Vagina (tissue), 2 donors: ENCODE results near the gene COL1A2. TPM values are rescaled to one million over a fixed set of nuclear protein-coding genes. Genes with fewer than 3 reads are reported as not detected.
A peak's percentile ranks its signal among the peaks of the same experiment; 100 is the strongest.

Source experiments
- DNase-seq, 2 donors: peaks; one replicate each; pipeline ENCODE4 v3.0.0-alpha.2; 2017; ENCODE audit errors: extremely low spot score in 2 of 2
- H3K27ac ChIP-seq: fragments of 200-600 bp; sonication (generic); one replicate; pipeline ENCODE4 v1.5.1; 2019
- H3K27me3 ChIP-seq: fragments of 200-600 bp; sonication (generic); one replicate; pipeline ENCODE4 v1.5.1; 2019
- H3K36me3 ChIP-seq, 2 donors: fragments of 200-600 bp; sonication (generic); one replicate each; pipeline ENCODE4 v1.5.1; 2017 to 2019
- H3K4me1 ChIP-seq: fragments of 200-600 bp; sonication (generic); one replicate; pipeline ENCODE4 v1.5.1; 2019
- H3K4me3 ChIP-seq, 2 donors: fragments of 200-600 bp; sonication (generic); 1 replicate in 1 of 2; 2 replicates in 1 of 2; pipeline ENCODE4 v1.5.1; 2016 to 2019
- H3K9me3 ChIP-seq: fragments of 200-600 bp; sonication (generic); one replicate; pipeline ENCODE4 v1.5.1; 2019
- POLR2A ChIP-seq, 2 donors: fragments of 450-650 bp; IDR thresholded peaks; one replicate each; pipeline ENCODE4 v1.6.1; 2017; ENCODE audit warnings: antibody characterized with exemption in 2 of 2, mild to moderate bottlenecking in 2 of 2, moderate library complexity in 2 of 2
- POLR2AphosphoS5 ChIP-seq, 2 donors: sonication (generic); formaldehyde crosslinking; IDR thresholded peaks; one replicate each; pipeline ENCODE4 v1.9.0; 2017; ENCODE audit warnings: antibody characterized with exemption in 2 of 2, mild to moderate bottlenecking in 2 of 2, low read depth in 1 of 2; ENCODE audit not compliant: insufficient read depth in 1 of 2
- intact Hi-C: fragments of 100-400 bp; cut with DNase I; formaldehyde crosslinking; loops from one replicate; pipeline ENCODE4 v1.15.1; 2023
- total RNA-seq: library from RNA; depleted of rRNA; stranded (reverse); fragments of >200 nt; gene quantifications from one replicate; pipeline ENCODE4 v1.2.3, GENCODE V29; 2016
- TF ChIP-seq, protein P1 (sequence below), 3 experiments: fragments of 450-650 bp in 2 of 3; fragments of 200-600 bp in 1 of 3; sonication (generic) in 1 of 3; IDR thresholded peaks; one replicate each; pipeline ENCODE4 v1.5.1; 2017 to 2019; ENCODE audit warnings: antibody characterized with exemption in 3 of 3, mild to moderate bottlenecking in 2 of 3, moderate library complexity in 2 of 3

The COL1A2 gene
- total RNA-seq, 1 donor from 2014 or later, result 199 TPM

DNA sequence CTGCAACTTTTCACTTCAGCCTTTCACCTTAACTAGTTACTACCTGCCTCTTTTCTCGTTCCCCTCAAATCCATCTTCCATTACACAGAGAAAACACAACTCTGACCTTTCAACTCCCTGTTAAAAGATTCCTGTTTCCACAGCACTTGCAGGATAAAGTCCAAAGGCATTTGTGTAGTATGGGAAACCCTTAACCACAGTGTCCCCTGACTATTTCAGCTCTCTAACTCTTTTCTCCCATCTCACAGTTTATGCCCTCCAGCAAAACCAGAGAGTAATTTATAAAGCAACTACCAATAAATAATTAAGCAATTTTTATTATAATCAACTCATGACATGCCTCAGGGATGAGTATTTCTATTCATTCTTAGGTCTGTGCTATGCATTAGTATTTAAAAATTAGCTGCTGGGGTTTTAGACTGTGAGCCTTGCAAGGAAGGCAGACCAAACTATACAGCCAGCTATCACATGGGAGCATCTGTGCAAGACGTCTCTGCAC is 51.0 kb downstream of the COL1A2 start:
- Histone ChIP-seq H3K27ac (no peak overlapping the region), H3K4me1 (no peaks in the 10 kb centered on the region), H3K4me3 (no peak overlapping the region), H3K27me3 (no peaks in the 10 kb centered on the region), H3K9me3 (no peaks in the 10 kb centered on the region), H3K36me3 (no peaks in the 10 kb centered on the region)
- DNase-seq, result no peak
- TF ChIP-seq POLR2AphosphoS5 (IDR thresholded peaks at IDR 0.05; ENCODE audit: insufficient read depth in 1 of 2, low read depth in 1 of 2), result no peak
- TF ChIP-seq POLR2A (IDR thresholded peaks at IDR 0.05), result no peak
- TF ChIP-seq, protein P1, sequence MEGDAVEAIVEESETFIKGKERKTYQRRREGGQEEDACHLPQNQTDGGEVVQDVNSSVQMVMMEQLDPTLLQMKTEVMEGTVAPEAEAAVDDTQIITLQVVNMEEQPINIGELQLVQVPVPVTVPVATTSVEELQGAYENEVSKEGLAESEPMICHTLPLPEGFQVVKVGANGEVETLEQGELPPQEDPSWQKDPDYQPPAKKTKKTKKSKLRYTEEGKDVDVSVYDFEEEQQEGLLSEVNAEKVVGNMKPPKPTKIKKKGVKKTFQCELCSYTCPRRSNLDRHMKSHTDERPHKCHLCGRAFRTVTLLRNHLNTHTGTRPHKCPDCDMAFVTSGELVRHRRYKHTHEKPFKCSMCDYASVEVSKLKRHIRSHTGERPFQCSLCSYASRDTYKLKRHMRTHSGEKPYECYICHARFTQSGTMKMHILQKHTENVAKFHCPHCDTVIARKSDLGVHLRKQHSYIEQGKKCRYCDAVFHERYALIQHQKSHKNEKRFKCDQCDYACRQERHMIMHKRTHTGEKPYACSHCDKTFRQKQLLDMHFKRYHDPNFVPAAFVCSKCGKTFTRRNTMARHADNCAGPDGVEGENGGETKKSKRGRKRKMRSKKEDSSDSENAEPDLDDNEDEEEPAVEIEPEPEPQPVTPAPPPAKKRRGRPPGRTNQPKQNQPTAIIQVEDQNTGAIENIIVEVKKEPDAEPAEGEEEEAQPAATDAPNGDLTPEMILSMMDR (IDR thresholded peaks at IDR 0.05), result no peak
- intact Hi-C loops, result no loop called here

- intact Hi-C loops, result no loop called here
- DNase-seq, result no peak
- no peaks in the 10 kb centered on the region for H3K36me3 ChIP-seq
- no peak overlapping the region for H3K4me3 ChIP-seq
- H3K4me1 ChIP-seq, result no peaks in the 10 kb centered on the region
- no peak for TF ChIP-seq POLR2A (IDR thresholded peaks at IDR 0.05)
- no peak for TF ChIP-seq POLR2AphosphoS5 (IDR thresholded peaks at IDR 0.05; ENCODE audit: insufficient read depth in 1 of 2, low read depth in 1 of 2)
- TF ChIP-seq, protein P1 (IDR thresholded peaks at IDR 0.05), result no peak
- H3K27me3 ChIP-seq, result no peaks in the 10 kb centered on the region
- no peaks in the 10 kb centered on the region for H3K9me3 ChIP-seq
- H3K27ac ChIP-seq, result no peak overlapping the region
These were observed 51.6 kb downstream of the COL1A2 start for GRCh38 chr7:94446308-94446707.

- Histone ChIP-seq H3K36me3 (no peaks in the 10 kb centered on the region), H3K4me3 (no peak overlapping the region), H3K27me3 (no peaks in the 10 kb centered on the region), H3K9me3 (no peaks in the 10 kb centered on the region), H3K4me1 (no peaks in the 10 kb centered on the region), H3K27ac (no peak overlapping the region)
- DNase-seq, result no peak
- TF ChIP-seq POLR2A (IDR thresholded peaks at IDR 0.05) (no peak), POLR2AphosphoS5 (IDR thresholded peaks at IDR 0.05; ENCODE audit: insufficient read depth in 1 of 2, low read depth in 1 of 2) (no peak)
- TF ChIP-seq, protein P1 (IDR thresholded peaks at IDR 0.05), result peak; percentile 29 to 41 (median 35)
- intact Hi-C loops, result no loop called here
These were observed 54.5 kb downstream of the COL1A2 start for GRCh38 chr7:94449151-94449725.

- intact Hi-C loops, result no loop called here
- H3K36me3 ChIP-seq, result no peaks in the 10 kb centered on the region
- no peak overlapping the region for H3K4me3 ChIP-seq
- H3K27ac ChIP-seq, result no peak overlapping the region
- DNase-seq, result no peak
- no peaks in the 10 kb centered on the region for H3K27me3 ChIP-seq
- no peaks in the 10 kb centered on the region for H3K4me1 ChIP-seq
- no peak for TF ChIP-seq POLR2AphosphoS5 (IDR thresholded peaks at IDR 0.05; ENCODE audit: insufficient read depth in 1 of 2, low read depth in 1 of 2)
- no peak for TF ChIP-seq POLR2A (IDR thresholded peaks at IDR 0.05)
- TF ChIP-seq, protein P1 (IDR thresholded peaks at IDR 0.05), result no peak
- no peaks in the 10 kb centered on the region for H3K9me3 ChIP-seq
These were observed 55.5 kb downstream of the COL1A2 start for GRCh38 chr7:94450044-94450697.

- Histone ChIP-seq H3K27me3 (no peaks in the 10 kb centered on the region), H3K4me1 (no peaks in the 10 kb centered on the region), H3K4me3 (no peak overlapping the region), H3K9me3 (no peaks in the 10 kb centered on the region), H3K27ac (no peak overlapping the region), H3K36me3 (no peaks in the 10 kb centered on the region)
- no peak for DNase-seq
- no peak for TF ChIP-seq POLR2AphosphoS5 (IDR thresholded peaks at IDR 0.05; ENCODE audit: insufficient read depth in 1 of 2, low read depth in 1 of 2)
- TF ChIP-seq POLR2A (IDR thresholded peaks at IDR 0.05), result no peak
- TF ChIP-seq, protein P1 (IDR thresholded peaks at IDR 0.05), result no peak
- intact Hi-C loops, result no loop called here
These were observed 56.5 kb downstream of the COL1A2 start for GRCh38 chr7:94451187-94451586.
